OCI-LY7 (cell line): Measurements from ENCODE around the gene ZNF148.

Experiments
- EZH2phosphoT487 ChIP-seq: fragments of 200-600 bp; sonication (generic); IDR thresholded peaks from 2 replicates; pipeline ENCODE4 v1.6.1; 2018; ENCODE audit warnings: low read depth, borderline replicate concordance, mild to moderate bottlenecking, mixed run types, antibody characterized with exemption, low read length, moderate library complexity, mixed read lengths
- TF ChIP-seq, protein P1 (sequence below): fragments of 200-600 bp; sonication (generic); conservative IDR thresholded peaks from 2 replicates; pipeline ENCODE4 v1.5.1; 2014; ENCODE audit warnings: mild to moderate bottlenecking, antibody characterized with exemption, low read length, moderate library complexity, mixed read lengths

- TF ChIP-seq, protein P1, sequence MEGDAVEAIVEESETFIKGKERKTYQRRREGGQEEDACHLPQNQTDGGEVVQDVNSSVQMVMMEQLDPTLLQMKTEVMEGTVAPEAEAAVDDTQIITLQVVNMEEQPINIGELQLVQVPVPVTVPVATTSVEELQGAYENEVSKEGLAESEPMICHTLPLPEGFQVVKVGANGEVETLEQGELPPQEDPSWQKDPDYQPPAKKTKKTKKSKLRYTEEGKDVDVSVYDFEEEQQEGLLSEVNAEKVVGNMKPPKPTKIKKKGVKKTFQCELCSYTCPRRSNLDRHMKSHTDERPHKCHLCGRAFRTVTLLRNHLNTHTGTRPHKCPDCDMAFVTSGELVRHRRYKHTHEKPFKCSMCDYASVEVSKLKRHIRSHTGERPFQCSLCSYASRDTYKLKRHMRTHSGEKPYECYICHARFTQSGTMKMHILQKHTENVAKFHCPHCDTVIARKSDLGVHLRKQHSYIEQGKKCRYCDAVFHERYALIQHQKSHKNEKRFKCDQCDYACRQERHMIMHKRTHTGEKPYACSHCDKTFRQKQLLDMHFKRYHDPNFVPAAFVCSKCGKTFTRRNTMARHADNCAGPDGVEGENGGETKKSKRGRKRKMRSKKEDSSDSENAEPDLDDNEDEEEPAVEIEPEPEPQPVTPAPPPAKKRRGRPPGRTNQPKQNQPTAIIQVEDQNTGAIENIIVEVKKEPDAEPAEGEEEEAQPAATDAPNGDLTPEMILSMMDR, result no peak
- TF ChIP-seq EZH2phosphoT487, result no peak
Observed at GRCh38 chr3:125266971-125267370, 108.2 kb downstream of the ZNF148 start.
